ENCODE data around the gene SDK1.

The SDK1 gene

GRCh38 chr7:3964980-3965606 lies 664.0 kb downstream of the SDK1 start:
- no peak for DNase-seq

GRCh38 chr7:3965794-3966395 lies 664.8 kb downstream of the SDK1 start:
- no peak for DNase-seq

GRCh38 chr7:3968234-3968633 lies 667.2 kb downstream of the SDK1 start:
- no peak for DNase-seq

GRCh38 chr7:3969286-3969685 lies 668.2 kb downstream of the SDK1 start:
- DNase-seq, result no peak

GRCh38 chr7:3971323-3971722 lies 670.3 kb downstream of the SDK1 start:
- no peak for DNase-seq

- DNase-seq, result no peak
These were observed 672.2 kb downstream of the SDK1 start for GRCh38 chr7:3973264-3973663.

GRCh38 chr7:3974329-3974728 lies 673.3 kb downstream of the SDK1 start:
- no peak for DNase-seq

- no peak for DNase-seq
These were observed 674.3 kb downstream of the SDK1 start for GRCh38 chr7:3975371-3975770.

GRCh38 chr7:3977391-3977790 lies 676.3 kb downstream of the SDK1 start:
- no peak for DNase-seq

- no peak for DNase-seq
These were observed 677.8 kb downstream of the SDK1 start for GRCh38 chr7:3978839-3979238.

GRCh38 chr7:3979611-3980299 lies 678.7 kb downstream of the SDK1 start:
- DNase-seq, result no peak

- no peak for DNase-seq
These were observed 679.2 kb downstream of the SDK1 start for GRCh38 chr7:3980300-3980643.

- DNase-seq, result no peak
These were observed 680.2 kb downstream of the SDK1 start for GRCh38 chr7:3981281-3981680.

GRCh38 chr7:3984456-3984855 lies 683.4 kb downstream of the SDK1 start:
- no peak for DNase-seq

- no peak for DNase-seq
These were observed 685.9 kb downstream of the SDK1 start for GRCh38 chr7:3986927-3987326.

GRCh38 chr7:3987426-3987927 lies 686.4 kb downstream of the SDK1 start:
- no peak for DNase-seq

- DNase-seq, result no peak
These were observed 688.7 kb downstream of the SDK1 start for GRCh38 chr7:3989723-3990122.

- no peak for DNase-seq
These were observed 690.7 kb downstream of the SDK1 start for GRCh38 chr7:3991731-3992231.

GRCh38 chr7:3992841-3993240 lies 691.8 kb downstream of the SDK1 start:
- DNase-seq, result no peak

- no peak for DNase-seq
These were observed 693.7 kb downstream of the SDK1 start for GRCh38 chr7:3994764-3995163.

- DNase-seq, result no peak
These were observed 694.1 kb downstream of the SDK1 start for GRCh38 chr7:3995187-3995586.

GRCh38 chr7:3998060-3998459 lies 697.0 kb downstream of the SDK1 start:
- DNase-seq, result no peak

GRCh38 chr7:4000139-4000538 lies 699.1 kb downstream of the SDK1 start:
- no peak for DNase-seq

- no peak for DNase-seq
These were observed 699.9 kb downstream of the SDK1 start for GRCh38 chr7:4000934-4001333.

Measured in NCI-H345 (cell line).